ENCODE results near the gene RAB40AL.

DNA sequence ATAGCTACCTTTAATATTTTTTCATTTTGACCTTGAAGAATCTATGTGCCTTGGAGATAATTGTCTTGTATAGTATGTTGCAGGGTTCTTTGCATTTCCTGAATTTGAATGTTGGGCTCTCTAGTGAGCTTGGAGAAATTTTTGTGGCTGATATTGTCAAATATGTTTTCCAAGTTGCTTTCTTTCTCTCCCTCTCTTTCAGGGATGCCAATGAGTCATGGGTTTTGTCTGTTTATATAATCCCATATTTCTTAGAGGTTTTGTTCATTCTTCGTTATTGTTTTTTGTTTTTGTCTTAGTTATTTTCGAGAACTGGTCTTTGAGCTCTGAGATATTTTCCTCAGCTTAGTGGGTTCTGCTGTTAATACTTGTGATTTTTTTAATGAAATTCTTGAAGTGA is 20.7 kb downstream of the RAB40AL start:
- TF ChIP-seq RUNX3 (IDR thresholded peaks at IDR 0.05; ENCODE audit: low read length): no peak
- no peak for TF ChIP-seq FOXK2 (IDR thresholded peaks at IDR 0.05)
- TF ChIP-seq MEF2A (IDR thresholded peaks at IDR 0.05; ENCODE audit: insufficient read depth, low read depth, low read length): no peak
- no peak for TF ChIP-seq TBL1XR1 (IDR thresholded peaks at IDR 0.05; ENCODE audit: low read depth, low read length)
- TF ChIP-seq, protein P1, sequence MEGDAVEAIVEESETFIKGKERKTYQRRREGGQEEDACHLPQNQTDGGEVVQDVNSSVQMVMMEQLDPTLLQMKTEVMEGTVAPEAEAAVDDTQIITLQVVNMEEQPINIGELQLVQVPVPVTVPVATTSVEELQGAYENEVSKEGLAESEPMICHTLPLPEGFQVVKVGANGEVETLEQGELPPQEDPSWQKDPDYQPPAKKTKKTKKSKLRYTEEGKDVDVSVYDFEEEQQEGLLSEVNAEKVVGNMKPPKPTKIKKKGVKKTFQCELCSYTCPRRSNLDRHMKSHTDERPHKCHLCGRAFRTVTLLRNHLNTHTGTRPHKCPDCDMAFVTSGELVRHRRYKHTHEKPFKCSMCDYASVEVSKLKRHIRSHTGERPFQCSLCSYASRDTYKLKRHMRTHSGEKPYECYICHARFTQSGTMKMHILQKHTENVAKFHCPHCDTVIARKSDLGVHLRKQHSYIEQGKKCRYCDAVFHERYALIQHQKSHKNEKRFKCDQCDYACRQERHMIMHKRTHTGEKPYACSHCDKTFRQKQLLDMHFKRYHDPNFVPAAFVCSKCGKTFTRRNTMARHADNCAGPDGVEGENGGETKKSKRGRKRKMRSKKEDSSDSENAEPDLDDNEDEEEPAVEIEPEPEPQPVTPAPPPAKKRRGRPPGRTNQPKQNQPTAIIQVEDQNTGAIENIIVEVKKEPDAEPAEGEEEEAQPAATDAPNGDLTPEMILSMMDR (IDR thresholded peaks at IDR 0.05 in 2 of 3, conservative IDR thresholded peaks at IDR 0.05 in 1 of 3; ENCODE audit: control insufficient read depth in 2 of 3, extremely low read depth in 1 of 3, insufficient read depth in 1 of 3, low read depth in 3 of 3, low read length in 3 of 3): no peak
